SK-N-SH (cell line): ENCODE results near the gene PLXNA4. TPM values are rescaled to one million over a fixed set of nuclear protein-coding genes. Genes with fewer than 3 reads are reported as not detected.

Source experiments
- CTCF ChIA-PET: fragments of 300-600, 350-600 bp; formaldehyde crosslinking; extraction: SDS; loops from one replicate; lab custom pipeline; 2021; lab: Yijun Ruan, JAX
- POLR2A ChIA-PET: fragments of 350-600 bp; sonication (Branson Sonifier 250); formaldehyde crosslinking; extraction: SDS; loops from one replicate; lab custom pipeline; 2020; ENCODE audit warnings: antibody characterized with exemption, inconsistent platforms; lab: Yijun Ruan, JAX
- DNase-seq: peaks from one replicate; pipeline ENCODE4 v3.0.0; 2012
- H2AFZ ChIP-seq: fragments of 200-600 bp; sonication (generic); 2 replicates; pipeline ENCODE4 v1.8.1; 2016; ENCODE audit warnings: antibody characterized with exemption, mild to moderate bottlenecking, low read depth
- H3F3A ChIP-seq: fragments of 200-600 bp; sonication (generic); replicated peaks from 2 replicates; pipeline ENCODE3; 2016; ENCODE audit warnings: antibody characterized with exemption, mild to moderate bottlenecking; ENCODE audit not compliant: insufficient read depth
- H3K27ac ChIP-seq, 2 experiments: fragments of 200-500 bp in 1 of 2; fragments of 200-600 bp in 1 of 2; sonication (Bioruptor generic) in 1 of 2; sonication (generic), shearing (Covaris generic) in 1 of 2; 2 replicates each; pipeline versions ENCODE4 v1.5.1 to v1.6.1; 2014 to 2016; ENCODE audit warnings: low read depth in 2 of 2, inconsistent platforms in 1 of 2, low read length in 1 of 2, mild to moderate bottlenecking in 1 of 2, mixed read lengths in 1 of 2
- H3K27me3 ChIP-seq: fragments of 200-600 bp; sonication (generic), shearing (Covaris generic); 2 replicates; pipeline ENCODE4 v1.6.1; 2016; ENCODE audit warnings: mixed run types; ENCODE audit not compliant: insufficient read depth
- H3K36me3 ChIP-seq, 2 experiments: fragments of 200-500 bp in 1 of 2; fragments of 200-600 bp in 1 of 2; sonication (Bioruptor generic) in 1 of 2; sonication (generic) in 1 of 2; replicated peaks in 1 of 2; 2 replicates each; pipeline versions ENCODE3 to v1.5.1; 2014 to 2016; ENCODE audit warnings: low read length in 1 of 2, mild to moderate bottlenecking in 1 of 2; ENCODE audit not compliant: insufficient read depth in 2 of 2, control insufficient read depth in 1 of 2
- H3K4me1 ChIP-seq, 2 experiments: fragments of 200-500 bp in 1 of 2; fragments of 200-600 bp in 1 of 2; sonication (Bioruptor generic) in 1 of 2; sonication (generic), shearing (Covaris generic) in 1 of 2; 2 replicates each; pipeline versions ENCODE4 v1.5.1 to v1.6.1; 2014 to 2016; ENCODE audit warnings: low read depth in 1 of 2, low read length in 1 of 2, mixed run types in 1 of 2; ENCODE audit not compliant: insufficient read depth in 2 of 2, control insufficient read depth in 1 of 2
- H3K4me2 ChIP-seq: fragments of 200-600 bp; sonication (generic), shearing (Covaris generic); 2 replicates; pipeline ENCODE4 v1.6.1; 2017; ENCODE audit warnings: mixed run types
- H3K4me3 ChIP-seq, 2 experiments: fragments of 200-500 bp in 1 of 2; fragments of 200-600 bp in 1 of 2; sonication (Bioruptor generic) in 1 of 2; sonication (generic), shearing (Covaris generic) in 1 of 2; 2 replicates each; pipeline versions ENCODE4 v1.5.1 to v1.8.1; 2014 to 2016; ENCODE audit warnings: low read depth in 2 of 2, inconsistent platforms in 1 of 2, low read length in 1 of 2, mild to moderate bottlenecking in 1 of 2, mixed read lengths in 1 of 2, moderate library complexity in 1 of 2
- H3K79me2 ChIP-seq: fragments of 200-600 bp; sonication (generic); 2 replicates; pipeline ENCODE4 v1.8.1; 2017; ENCODE audit warnings: mild to moderate bottlenecking; ENCODE audit not compliant: insufficient read depth
- H3K9ac ChIP-seq: fragments of 200-600 bp; sonication (generic); 2 replicates; pipeline ENCODE4 v1.6.1; 2017; ENCODE audit warnings: mixed run types
- H3K9me2 ChIP-seq: fragments of 200-600 bp; sonication (generic); 2 replicates; pipeline ENCODE4 v1.6.1; 2017; ENCODE audit warnings: mixed run types
- H3K9me3 ChIP-seq: fragments of 200-600 bp; sonication (generic); 2 replicates; pipeline ENCODE4 v1.6.1; 2017; ENCODE audit warnings: mixed run types, mild to moderate bottlenecking, moderate library complexity
- H4K20me1 ChIP-seq: fragments of 200-600 bp; sonication (generic); 2 replicates; pipeline ENCODE4 v1.6.1; 2017; ENCODE audit warnings: mild to moderate bottlenecking, mixed run types; ENCODE audit not compliant: insufficient read depth
- CHD2 ChIP-seq: fragments of 150-350 bp; IDR thresholded peaks from 2 replicates; pipeline ENCODE4 v1.6.1; 2018; ENCODE audit warnings: low read length; ENCODE audit not compliant: partially characterized antibody
- ELF1 ChIP-seq: IDR thresholded peaks from 2 replicates; pipeline ENCODE4 v1.4.0; 2012
- EP300 ChIP-seq, 2 experiments: IDR thresholded peaks; 2 replicates each; pipeline versions ENCODE4 v1.4.0 to v1.6.1; 2012; ENCODE audit warnings: borderline replicate concordance in 1 of 2, low read depth in 1 of 2, low read length in 1 of 2
- EZH2phosphoT487 ChIP-seq: fragments of 200-600 bp; sonication (generic); IDR thresholded peaks from 2 replicates; pipeline ENCODE4 v1.6.1; 2017; ENCODE audit warnings: low read depth, mixed run types, mild to moderate bottlenecking, antibody characterized with exemption, moderate library complexity, borderline replicate concordance
- FOSL2 ChIP-seq: IDR thresholded peaks from 2 replicates; pipeline ENCODE4 v1.4.0; 2012; ENCODE audit warnings: low read depth, mild to moderate bottlenecking, moderate library complexity, borderline replicate concordance
- FOXJ3 ChIP-seq: sonication (generic); formaldehyde crosslinking; IDR thresholded peaks from 2 replicates; pipeline ENCODE4 v1.5.1; 2020; ENCODE audit warnings: mild to moderate bottlenecking, missing genetic modification reagents
- FOXM1 ChIP-seq: IDR thresholded peaks from 2 replicates; pipeline ENCODE4 v1.4.0; 2012; ENCODE audit warnings: low read depth, mild to moderate bottlenecking
- GABPA ChIP-seq: IDR thresholded peaks from 2 replicates; pipeline ENCODE4 v1.4.0; 2012; ENCODE audit warnings: low read depth, mild to moderate bottlenecking
- MEF2A ChIP-seq: IDR thresholded peaks from 2 replicates; pipeline ENCODE4 v1.4.0; 2012; ENCODE audit warnings: low read depth, borderline replicate concordance
- NRF1 ChIP-seq: IDR thresholded peaks from 2 replicates; pipeline ENCODE4 v1.6.1; 2012; ENCODE audit warnings: low read depth, mild to moderate bottlenecking, low read length
- POLR2AphosphoS5 ChIP-seq: IDR thresholded peaks from 2 replicates; pipeline ENCODE4 v1.6.1; 2012; ENCODE audit warnings: low read depth, low read length
- RAD21 ChIP-seq: IDR thresholded peaks from 2 replicates; pipeline ENCODE4 v1.6.1; 2012; ENCODE audit warnings: mild to moderate bottlenecking, low read length
- RCOR1 ChIP-seq: fragments of 150-350 bp; IDR thresholded peaks from 2 replicates; pipeline ENCODE4 v1.6.1; 2017; ENCODE audit warnings: antibody characterized with exemption, low read length
- RXRA ChIP-seq: IDR thresholded peaks from 2 replicates; pipeline ENCODE4 v1.4.0; 2012; ENCODE audit warnings: low read depth, mild to moderate bottlenecking, borderline replicate concordance
- TAF1 ChIP-seq: IDR thresholded peaks from 2 replicates; pipeline ENCODE4 v1.6.1; 2012; ENCODE audit warnings: low read depth, mild to moderate bottlenecking, low read length, moderate library complexity, borderline replicate concordance
- WGBS: methylation state at CpG from one replicate; pipeline ENCODE4 v1.1.6; 2017; ENCODE audit warnings: low lambda C conversion rate; 5-methylcytosine and 5-hydroxymethylcytosine counted together
- polyA plus RNA-seq, 3 experiments: library from polyadenylated mRNA; depleted of rRNA; stranded (reverse); fragments of >200 nt; gene quantifications; 2 replicates each; pipeline ENCODE4 v1.2.3, GENCODE V29; 2012
- TF ChIP-seq, protein P1 (sequence below): fragments of 150-350 bp; IDR thresholded peaks from 2 replicates; pipeline ENCODE4 v1.6.1; 2017; ENCODE audit warnings: antibody characterized with exemption, low read length, low read depth, borderline replicate concordance
- TF ChIP-seq, protein P2 (sequence below): IDR thresholded peaks from 2 replicates; pipeline ENCODE4 v1.4.0; 2012; ENCODE audit warnings: low read depth, borderline replicate concordance
- TF ChIP-seq, protein P3 (sequence below): fragments of 150-350 bp; IDR thresholded peaks from 2 replicates; pipeline ENCODE4 v1.6.1; 2016; ENCODE audit warnings: mild to moderate bottlenecking, low read depth, low read length
- TF ChIP-seq, protein P4 (sequence below): fragments of 200-600 bp; sonication (generic); IDR thresholded peaks from 2 replicates; pipeline ENCODE4 v1.6.1; 2017; ENCODE audit warnings: antibody characterized with exemption, mild to moderate bottlenecking, moderate library complexity

The PLXNA4 gene
- polyA plus RNA-seq, 1 of the 3 experiments (the other 2 are of a cell fraction) = 2.4 TPM

DNA sequence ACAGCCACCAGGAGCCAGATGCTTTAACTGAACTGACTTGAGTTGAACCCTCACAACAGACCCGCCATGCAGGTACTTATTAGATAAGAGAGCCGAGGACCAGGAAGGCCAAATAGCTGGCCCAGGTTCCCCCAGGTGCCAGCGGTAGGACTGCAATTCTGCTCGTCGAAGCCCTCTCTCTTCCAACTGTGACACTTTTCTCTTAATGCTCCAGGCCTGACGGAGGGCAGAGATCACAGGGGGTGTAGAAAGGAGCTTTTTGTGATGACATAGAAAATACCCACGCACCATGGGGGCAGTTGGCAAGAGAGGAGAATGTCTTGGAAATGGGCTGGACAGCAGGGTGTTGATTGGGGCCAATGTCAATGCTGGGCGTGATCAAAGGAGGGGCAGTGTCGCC, 208.5 kb downstream of the PLXNA4 start:
- CTCF ChIA-PET = interaction anchor here (0.6 to 1.2 kb wide), 5 partner anchors 14 to 209 kb away, joined by 3 to 7 read pairs (median 4); partner anchors contain the start of gene PLXNA4
- no peaks in the 10 kb centered on the region for H3K36me3 ChIP-seq
- TF ChIP-seq CHD2 (no peak), EZH2phosphoT487 (no peak), EP300 (IDR thresholded peaks at IDR 0.05; ENCODE audit: borderline replicate concordance in 1 of 2, low read depth in 1 of 2, low read length in 1 of 2) (no peak), GABPA (no peak), RXRA (no peak), POLR2AphosphoS5 (no peak), FOXJ3 (CRISPR knock-in tag) (no peak), FOXM1 (no peak), FOSL2 (no peak), MEF2A (no peak), RCOR1 (no peak), NRF1 (no peak), RAD21 (no peak), ELF1 (no peak), TAF1 (no peak)
- TF ChIP-seq, protein P1, sequence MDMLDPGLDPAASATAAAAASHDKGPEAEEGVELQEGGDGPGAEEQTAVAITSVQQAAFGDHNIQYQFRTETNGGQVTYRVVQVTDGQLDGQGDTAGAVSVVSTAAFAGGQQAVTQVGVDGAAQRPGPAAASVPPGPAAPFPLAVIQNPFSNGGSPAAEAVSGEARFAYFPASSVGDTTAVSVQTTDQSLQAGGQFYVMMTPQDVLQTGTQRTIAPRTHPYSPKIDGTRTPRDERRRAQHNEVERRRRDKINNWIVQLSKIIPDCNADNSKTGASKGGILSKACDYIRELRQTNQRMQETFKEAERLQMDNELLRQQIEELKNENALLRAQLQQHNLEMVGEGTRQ = no peak
- TF ChIP-seq, protein P2, sequence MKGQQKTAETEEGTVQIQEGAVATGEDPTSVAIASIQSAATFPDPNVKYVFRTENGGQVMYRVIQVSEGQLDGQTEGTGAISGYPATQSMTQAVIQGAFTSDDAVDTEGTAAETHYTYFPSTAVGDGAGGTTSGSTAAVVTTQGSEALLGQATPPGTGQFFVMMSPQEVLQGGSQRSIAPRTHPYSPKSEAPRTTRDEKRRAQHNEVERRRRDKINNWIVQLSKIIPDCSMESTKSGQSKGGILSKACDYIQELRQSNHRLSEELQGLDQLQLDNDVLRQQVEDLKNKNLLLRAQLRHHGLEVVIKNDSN = no peak
- TF ChIP-seq, protein P3, sequence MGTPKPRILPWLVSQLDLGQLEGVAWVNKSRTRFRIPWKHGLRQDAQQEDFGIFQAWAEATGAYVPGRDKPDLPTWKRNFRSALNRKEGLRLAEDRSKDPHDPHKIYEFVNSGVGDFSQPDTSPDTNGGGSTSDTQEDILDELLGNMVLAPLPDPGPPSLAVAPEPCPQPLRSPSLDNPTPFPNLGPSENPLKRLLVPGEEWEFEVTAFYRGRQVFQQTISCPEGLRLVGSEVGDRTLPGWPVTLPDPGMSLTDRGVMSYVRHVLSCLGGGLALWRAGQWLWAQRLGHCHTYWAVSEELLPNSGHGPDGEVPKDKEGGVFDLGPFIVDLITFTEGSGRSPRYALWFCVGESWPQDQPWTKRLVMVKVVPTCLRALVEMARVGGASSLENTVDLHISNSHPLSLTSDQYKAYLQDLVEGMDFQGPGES = no peak
- TF ChIP-seq, protein P4, sequence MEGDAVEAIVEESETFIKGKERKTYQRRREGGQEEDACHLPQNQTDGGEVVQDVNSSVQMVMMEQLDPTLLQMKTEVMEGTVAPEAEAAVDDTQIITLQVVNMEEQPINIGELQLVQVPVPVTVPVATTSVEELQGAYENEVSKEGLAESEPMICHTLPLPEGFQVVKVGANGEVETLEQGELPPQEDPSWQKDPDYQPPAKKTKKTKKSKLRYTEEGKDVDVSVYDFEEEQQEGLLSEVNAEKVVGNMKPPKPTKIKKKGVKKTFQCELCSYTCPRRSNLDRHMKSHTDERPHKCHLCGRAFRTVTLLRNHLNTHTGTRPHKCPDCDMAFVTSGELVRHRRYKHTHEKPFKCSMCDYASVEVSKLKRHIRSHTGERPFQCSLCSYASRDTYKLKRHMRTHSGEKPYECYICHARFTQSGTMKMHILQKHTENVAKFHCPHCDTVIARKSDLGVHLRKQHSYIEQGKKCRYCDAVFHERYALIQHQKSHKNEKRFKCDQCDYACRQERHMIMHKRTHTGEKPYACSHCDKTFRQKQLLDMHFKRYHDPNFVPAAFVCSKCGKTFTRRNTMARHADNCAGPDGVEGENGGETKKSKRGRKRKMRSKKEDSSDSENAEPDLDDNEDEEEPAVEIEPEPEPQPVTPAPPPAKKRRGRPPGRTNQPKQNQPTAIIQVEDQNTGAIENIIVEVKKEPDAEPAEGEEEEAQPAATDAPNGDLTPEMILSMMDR = no peak
- TF ChIP-seq, all 33 proteins: peak for 0
- H3K9me2 ChIP-seq = no peaks in the 10 kb centered on the region
- no peaks in the 10 kb centered on the region for H3F3A ChIP-seq
- H3K27me3 ChIP-seq = no peaks in the 10 kb centered on the region; the same call in 1 of the 2 replicates
- no peak overlapping the region for H3K4me2 ChIP-seq
- POLR2A ChIA-PET = no interaction called here
- no peak overlapping the region for H3K4me3 ChIP-seq
- peaks cover 0 to 16% of the 10 kb centered on the region in 2 experiments; a peak in 1 of 4 replicates for H3K4me1 ChIP-seq
- H2AFZ ChIP-seq = no peak overlapping the region
- no peaks in the 10 kb centered on the region for H3K79me2 ChIP-seq
- H3K27ac ChIP-seq = no peak overlapping the region
- H3K9ac ChIP-seq = no peak overlapping the region
- H4K20me1 ChIP-seq = peaks cover 5% of the 10 kb centered on the region; the same call in 1 of the 2 replicates
- 84% methylated on average over 9 of the region's 9 CpGs for WGBS
- DNase-seq = no peak
- H3K9me3 ChIP-seq = no peaks in the 10 kb centered on the region
